Fibroblast of villous mesenchyme (primary cell): Measurements from ENCODE around the gene VSNL1. TPM values are rescaled to one million over a fixed set of nuclear protein-coding genes. Genes with fewer than 3 reads are reported as not detected.

Experiments used
- DNase-seq: peaks from one replicate; pipeline ENCODE4 v3.0.0-alpha.2; 2010; ENCODE audit warnings: low read depth
- H3K4me3 ChIP-seq: 2 replicates; pipeline ENCODE4 v1.5.1; 2011; ENCODE audit warnings: low read depth, mild to moderate bottlenecking, low read length
- CTCF ChIP-seq: IDR thresholded peaks from 2 replicates; pipeline ENCODE4 v1.5.1; 2012; ENCODE audit warnings: low read depth, mild to moderate bottlenecking, low read length; ENCODE audit not compliant: insufficient read depth
- total RNA-seq: library from RNA; depleted of rRNA; stranded (reverse); fragments of >200 nt; gene quantifications from 2 replicates; pipeline ENCODE4 v1.2.3, GENCODE V29; 2012

Gene VSNL1
- total RNA-seq, 1 donor, result 0.86 TPM

DNA sequence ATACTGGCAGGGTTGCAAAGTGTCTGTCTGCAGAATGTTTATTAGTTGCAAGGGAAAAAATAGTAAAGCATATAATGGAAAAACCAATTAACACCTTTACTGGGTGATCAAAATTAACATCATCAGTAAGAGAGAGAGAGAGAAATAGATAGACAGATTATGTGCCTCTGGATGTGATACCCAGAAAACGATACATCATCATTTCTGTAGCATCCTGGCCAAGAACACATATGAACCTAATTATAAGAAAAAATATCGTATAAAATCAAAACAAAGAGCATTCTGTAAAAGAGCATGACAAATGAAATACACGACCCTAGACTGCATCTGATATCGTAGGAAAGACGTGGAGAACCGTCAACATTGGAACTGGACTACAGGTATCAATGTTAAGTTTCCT is 148.5 kb downstream of the VSNL1 start:
- no peak for TF ChIP-seq CTCF
- DNase-seq, result no peak
- no peak overlapping the region for H3K4me3 ChIP-seq

DNA sequence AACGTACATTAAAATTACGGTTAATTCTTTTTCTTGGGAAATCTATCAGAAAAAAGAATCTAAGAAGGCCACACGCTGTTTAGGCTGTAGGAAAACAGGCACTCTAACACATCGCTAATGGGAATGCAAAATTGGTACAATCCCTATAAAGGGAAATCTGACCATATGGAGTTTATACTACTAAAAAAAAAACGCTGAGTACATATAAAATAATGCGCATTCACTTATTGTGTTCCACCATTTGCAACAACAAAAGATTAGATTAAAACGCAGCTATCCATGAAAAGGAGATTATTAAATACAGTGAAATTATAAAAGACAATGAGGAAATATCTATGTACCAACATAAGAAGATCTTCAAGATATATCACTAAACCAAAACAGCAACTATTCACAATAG is 150.3 kb downstream of the VSNL1 start:
- no peak overlapping the region for H3K4me3 ChIP-seq
- no peak for DNase-seq
- no peak for TF ChIP-seq CTCF

Other genes starting within 250 kb of the VSNL1 start
- gene RAD51AP2, start 22.3 kb upstream of the VSNL1 start, total RNA-seq, result under 0.01 TPM in 2 replicates
- gene SMC6, start 213.1 kb downstream of the VSNL1 start, total RNA-seq, result 20.7 and 23.2 TPM in 2 replicates
- 12.6 and 18.6 TPM in 2 replicates for gene GEN1, start 213.4 kb downstream of the VSNL1 start, total RNA-seq